Heart left ventricle (tissue), 13 donors: Measurements from ENCODE around the gene OR14A2.

ENCODE experiments used
- POLR2A ChIP-seq, 2 donors: fragments of 450-650 bp; IDR thresholded peaks; one replicate each; pipeline ENCODE4 v1.6.1; 2017; ENCODE audit warnings: antibody characterized with exemption in 2 of 2, mild to moderate bottlenecking in 2 of 2, moderate library complexity in 2 of 2
- TF ChIP-seq, protein P1 (sequence below), 12 donors: fragments of 200-600 bp; sonication (generic) in 4 of 12; IDR thresholded peaks; one replicate each; pipeline versions ENCODE4 v1.5.0 to v1.8.0; 2018 to 2022; ENCODE audit warnings: antibody characterized with exemption in 12 of 12, mild to moderate bottlenecking in 5 of 12
- donor health status: ischemic (EF 13 %, LVEDD 7.1; RV severe dilation, severe dysfunction).
- donor health status: DM: no; HTN: yes; CAD: no.
- donor health status: DM: no; HTN: no; CAD: no.
- donor health status: ischemic (EF 25% LVEDD 6.9; RV normal size, moderate dysfunction).
- donor health status: ischemic (EF 25% LVEDD 5.7; RV mildly dilated, moderate dysfunction).
- donor health status: ischemic (EF 35%, LVEDD 5.7; RV mildly dilated, moderate dysfunction).
- donor health status: nonischemic (EF 11% LVEDD 7.7; RV severe dilation, severe dysfunction).
- donor health status: DM: yes; HTN: yes; CAD: no.
- donor health status: PGD.
- donor health status: ischemic (EF 29% LVEDD 5.4; RV normal size, mild dysfunction).
- donor health status: nonischemic (EF 23%, LVEDD 6.1; RV moderate dilation, normal function).

GRCh38 chr1:247713753-247714152, 34.2 kb downstream of the OR14A2 start:
- TF ChIP-seq, protein P1, sequence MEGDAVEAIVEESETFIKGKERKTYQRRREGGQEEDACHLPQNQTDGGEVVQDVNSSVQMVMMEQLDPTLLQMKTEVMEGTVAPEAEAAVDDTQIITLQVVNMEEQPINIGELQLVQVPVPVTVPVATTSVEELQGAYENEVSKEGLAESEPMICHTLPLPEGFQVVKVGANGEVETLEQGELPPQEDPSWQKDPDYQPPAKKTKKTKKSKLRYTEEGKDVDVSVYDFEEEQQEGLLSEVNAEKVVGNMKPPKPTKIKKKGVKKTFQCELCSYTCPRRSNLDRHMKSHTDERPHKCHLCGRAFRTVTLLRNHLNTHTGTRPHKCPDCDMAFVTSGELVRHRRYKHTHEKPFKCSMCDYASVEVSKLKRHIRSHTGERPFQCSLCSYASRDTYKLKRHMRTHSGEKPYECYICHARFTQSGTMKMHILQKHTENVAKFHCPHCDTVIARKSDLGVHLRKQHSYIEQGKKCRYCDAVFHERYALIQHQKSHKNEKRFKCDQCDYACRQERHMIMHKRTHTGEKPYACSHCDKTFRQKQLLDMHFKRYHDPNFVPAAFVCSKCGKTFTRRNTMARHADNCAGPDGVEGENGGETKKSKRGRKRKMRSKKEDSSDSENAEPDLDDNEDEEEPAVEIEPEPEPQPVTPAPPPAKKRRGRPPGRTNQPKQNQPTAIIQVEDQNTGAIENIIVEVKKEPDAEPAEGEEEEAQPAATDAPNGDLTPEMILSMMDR (IDR thresholded peaks at IDR 0.05) = no peak
- no peak for TF ChIP-seq POLR2A (IDR thresholded peaks at IDR 0.05)
